Activated naive CD8-positive, alpha-beta T cell treated with anti-CD3 and anti-CD28 coated beads, Interleukin-2, amount 50 U/mL, for 24 hours (primary cell): Measurements from ENCODE around the gene KIAA0825.

Source experiments
- ATAC-seq: fragments of 150-1000 bp; cut with Tn5 transposase; one replicate; pipeline ENCODE4 v1.10.0; 2021
- DNase-seq: peaks from one replicate; pipeline ENCODE4 v3.0.0; 2021
- H3K27ac Mint-ChIP-seq: one replicate; pipeline ENCODE4 v1.8.0; 2021; ENCODE audit warnings: mild to moderate bottlenecking, mixed read lengths
- H3K27me3 Mint-ChIP-seq: one replicate; pipeline ENCODE4 v1.8.0; 2021; ENCODE audit warnings: mixed read lengths
- H3K36me3 Mint-ChIP-seq: one replicate; pipeline ENCODE4 v1.8.0; 2021; ENCODE audit warnings: low read depth, mixed read lengths
- H3K4me1 Mint-ChIP-seq: one replicate; pipeline ENCODE4 v1.8.0; 2021; ENCODE audit warnings: mixed read lengths
- H3K4me3 Mint-ChIP-seq: one replicate; pipeline ENCODE4 v1.8.0; 2021; ENCODE audit warnings: mild to moderate bottlenecking, moderate library complexity, mixed read lengths
- H3K9me3 Mint-ChIP-seq: one replicate; pipeline ENCODE4 v1.8.0; 2021; ENCODE audit warnings: mixed read lengths

KIAA0825 gene

GRCh38 chr5:94403483-94403882 is 214.9 kb downstream of the KIAA0825 start:
- H3K36me3 Mint-ChIP-seq, result no peaks in the 10 kb centered on the region
- DNase-seq (no peak), ATAC-seq (no peak)
- H3K4me1 Mint-ChIP-seq, result no peaks in the 10 kb centered on the region
- no peaks in the 10 kb centered on the region for H3K9me3 Mint-ChIP-seq
- no peak overlapping the region for H3K4me3 Mint-ChIP-seq
- H3K27ac Mint-ChIP-seq, result no peak overlapping the region
- H3K27me3 Mint-ChIP-seq, result no peaks in the 10 kb centered on the region

DNA sequence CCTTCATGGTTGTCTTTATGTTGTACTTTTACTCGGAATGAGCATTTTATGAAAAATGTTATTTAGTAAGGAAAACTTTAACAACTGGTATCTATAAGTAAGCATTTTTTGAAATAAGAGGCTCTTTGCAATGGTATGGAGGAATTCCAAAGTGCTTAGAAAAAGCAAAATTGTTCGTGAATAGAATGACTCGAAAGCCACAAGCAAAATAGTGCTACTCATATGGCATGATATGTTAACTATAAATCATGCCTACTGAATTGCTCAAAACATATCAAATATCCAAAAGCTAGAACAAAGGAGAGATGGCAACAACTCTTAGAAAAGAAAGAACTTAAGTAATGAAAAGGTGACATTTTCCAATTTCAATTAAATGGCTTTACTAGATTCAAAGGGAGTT is 216.3 kb downstream of the KIAA0825 start:
- Mint-ChIP-seq H3K4me3 (no peak overlapping the region), H3K36me3 (no peaks in the 10 kb centered on the region), H3K9me3 (no peaks in the 10 kb centered on the region), H3K27ac (no peak overlapping the region), H3K27me3 (no peaks in the 10 kb centered on the region), H3K4me1 (no peaks in the 10 kb centered on the region)
- ATAC-seq (no peak), DNase-seq (no peak)

GRCh38 chr5:94397508-94397907 is 220.9 kb downstream of the KIAA0825 start:
- DNase-seq (no peak), ATAC-seq (no peak)
- H3K4me3 Mint-ChIP-seq, result no peak overlapping the region
- H3K9me3 Mint-ChIP-seq, result no peaks in the 10 kb centered on the region
- H3K36me3 Mint-ChIP-seq, result no peaks in the 10 kb centered on the region
- no peaks in the 10 kb centered on the region for H3K4me1 Mint-ChIP-seq
- H3K27ac Mint-ChIP-seq, result no peak overlapping the region
- H3K27me3 Mint-ChIP-seq, result no peaks in the 10 kb centered on the region

GRCh38 chr5:94396687-94397086 is 221.7 kb downstream of the KIAA0825 start:
- H3K27ac Mint-ChIP-seq, result no peak overlapping the region
- no peaks in the 10 kb centered on the region for H3K27me3 Mint-ChIP-seq
- H3K4me1 Mint-ChIP-seq, result no peaks in the 10 kb centered on the region
- no peaks in the 10 kb centered on the region for H3K9me3 Mint-ChIP-seq
- no peaks in the 10 kb centered on the region for H3K36me3 Mint-ChIP-seq
- H3K4me3 Mint-ChIP-seq, result no peak overlapping the region
- ATAC-seq (no peak), DNase-seq (no peak)

GRCh38 chr5:94395468-94395867 is 222.9 kb downstream of the KIAA0825 start:
- no peaks in the 10 kb centered on the region for H3K36me3 Mint-ChIP-seq
- no peaks in the 10 kb centered on the region for H3K9me3 Mint-ChIP-seq
- no peaks in the 10 kb centered on the region for H3K27me3 Mint-ChIP-seq
- DNase-seq, result no peak
- H3K4me1 Mint-ChIP-seq, result no peaks in the 10 kb centered on the region
- H3K27ac Mint-ChIP-seq, result no peak overlapping the region
- no peak for ATAC-seq
- no peak overlapping the region for H3K4me3 Mint-ChIP-seq

DNA sequence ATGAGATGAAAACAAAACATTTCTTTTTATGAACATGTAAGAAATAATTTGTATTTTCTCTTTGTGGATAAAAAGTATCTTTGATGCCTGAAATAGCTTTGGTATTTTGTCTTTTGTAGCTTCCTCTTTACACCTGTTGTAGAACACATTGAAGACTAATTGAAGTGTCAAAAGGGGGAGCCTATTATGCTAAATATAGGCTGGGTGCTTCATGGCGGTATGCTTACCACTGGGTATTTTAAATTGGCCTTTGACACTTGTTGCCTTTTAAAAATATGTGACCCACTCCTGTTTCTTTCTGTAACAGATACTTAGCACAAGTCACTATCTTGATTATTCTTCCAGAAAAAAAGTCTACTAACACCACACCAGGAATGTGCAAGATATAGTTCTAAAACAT is 226.4 kb downstream of the KIAA0825 start:
- H3K27me3 Mint-ChIP-seq, result no peaks in the 10 kb centered on the region
- no peaks in the 10 kb centered on the region for H3K9me3 Mint-ChIP-seq
- no peak overlapping the region for H3K4me3 Mint-ChIP-seq
- no peaks in the 10 kb centered on the region for H3K36me3 Mint-ChIP-seq
- DNase-seq (no peak), ATAC-seq (no peak)
- H3K4me1 Mint-ChIP-seq, result no peaks in the 10 kb centered on the region
- no peak overlapping the region for H3K27ac Mint-ChIP-seq

- Mint-ChIP-seq H3K4me1 (no peaks in the 10 kb centered on the region), H3K27me3 (no peaks in the 10 kb centered on the region), H3K27ac (no peak overlapping the region), H3K36me3 (no peaks in the 10 kb centered on the region), H3K4me3 (no peak overlapping the region), H3K9me3 (no peaks in the 10 kb centered on the region)
- no peak for DNase-seq
- ATAC-seq, result peak; percentile 33
These were observed 228.9 kb downstream of the KIAA0825 start for GRCh38 chr5:94389515-94389899.

- no peak for ATAC-seq
- no peaks in the 10 kb centered on the region for H3K27me3 Mint-ChIP-seq
These were observed 229.5 kb downstream of the KIAA0825 start for GRCh38 chr5:94388773-94389514.

GRCh38 chr5:94385767-94386166 is 232.6 kb downstream of the KIAA0825 start:
- Mint-ChIP-seq H3K4me3 (no peak overlapping the region), H3K36me3 (no peaks in the 10 kb centered on the region), H3K4me1 (no peaks in the 10 kb centered on the region), H3K27me3 (no peaks in the 10 kb centered on the region), H3K9me3 (no peaks in the 10 kb centered on the region), H3K27ac (no peak overlapping the region)
- ATAC-seq (no peak), DNase-seq (no peak)

More at GRCh38 chr5:94388773-94389514, 229.5 kb downstream of the KIAA0825 start:
- H3K9me3 Mint-ChIP-seq, result no peaks in the 10 kb centered on the region
- no peaks in the 10 kb centered on the region for H3K36me3 Mint-ChIP-seq
- H3K4me3 Mint-ChIP-seq, result no peak overlapping the region
- H3K27ac Mint-ChIP-seq, result no peak overlapping the region
- no peak for DNase-seq
- no peaks in the 10 kb centered on the region for H3K4me1 Mint-ChIP-seq

DNA sequence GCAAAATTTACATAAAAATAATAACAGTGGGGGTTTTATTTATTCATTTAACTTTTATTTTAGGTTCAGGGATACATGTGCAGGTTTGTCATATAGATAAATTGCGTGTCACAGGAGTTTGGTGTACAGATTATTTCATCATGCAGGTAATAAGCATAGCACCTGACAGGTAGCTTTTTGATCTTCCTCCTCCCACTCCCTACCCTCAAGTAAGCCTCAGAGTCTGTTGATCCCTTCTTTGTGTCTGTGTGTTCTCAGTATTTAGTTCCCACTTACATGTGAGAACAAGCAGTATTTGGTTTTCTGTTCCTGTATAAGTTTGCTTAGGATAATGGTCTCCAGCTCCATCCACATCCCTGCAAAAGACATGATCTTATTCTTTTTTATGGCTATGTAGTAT is 240.3 kb downstream of the KIAA0825 start:
- H3K9me3 Mint-ChIP-seq, result no peaks in the 10 kb centered on the region
- H3K27me3 Mint-ChIP-seq, result no peaks in the 10 kb centered on the region
- DNase-seq (no peak), ATAC-seq (no peak)
- H3K4me1 Mint-ChIP-seq, result no peaks in the 10 kb centered on the region
- no peak overlapping the region for H3K27ac Mint-ChIP-seq
- H3K4me3 Mint-ChIP-seq, result no peak overlapping the region
- H3K36me3 Mint-ChIP-seq, result no peaks in the 10 kb centered on the region

DNA sequence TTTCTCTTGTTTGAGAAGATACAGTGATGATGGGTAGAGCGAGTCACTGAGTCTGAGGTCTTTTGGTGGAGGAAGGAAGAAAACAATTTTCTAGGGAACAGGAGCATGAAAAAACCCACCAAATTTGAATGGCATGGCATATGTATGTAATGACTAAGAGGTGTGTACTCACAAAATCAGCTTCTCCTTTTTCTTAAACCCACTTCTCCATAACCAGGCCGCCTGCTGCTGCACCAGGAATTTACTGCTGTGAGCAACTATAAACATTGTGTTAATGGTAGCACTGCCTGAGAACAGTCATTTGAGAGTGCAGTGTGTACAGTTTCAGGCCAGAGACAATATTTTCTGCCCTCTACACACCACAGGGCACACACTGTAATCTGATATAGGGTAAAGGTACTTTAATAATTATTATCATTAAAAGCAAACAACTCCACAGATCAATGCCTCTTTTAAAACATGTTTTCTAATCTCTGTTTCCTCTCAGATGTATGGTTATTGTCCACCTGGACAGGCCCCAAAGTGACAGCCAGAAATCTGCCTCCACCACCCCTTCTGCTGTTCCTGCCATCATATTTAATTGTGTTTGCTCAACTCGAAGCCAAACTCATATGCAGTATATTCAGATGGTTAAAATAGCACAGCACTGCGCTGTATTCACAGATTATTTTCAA is 241.6 kb downstream of the KIAA0825 start:
- H3K36me3 Mint-ChIP-seq, result no peaks in the 10 kb centered on the region
- no peak for DNase-seq

GRCh38 chr5:94375801-94376200 is 242.6 kb downstream of the KIAA0825 start:
- no peaks in the 10 kb centered on the region for H3K9me3 Mint-ChIP-seq
- DNase-seq (no peak), ATAC-seq (no peak)
- no peaks in the 10 kb centered on the region for H3K36me3 Mint-ChIP-seq
- H3K27me3 Mint-ChIP-seq, result no peaks in the 10 kb centered on the region
- H3K4me1 Mint-ChIP-seq, result no peaks in the 10 kb centered on the region
- H3K27ac Mint-ChIP-seq, result no peak overlapping the region
- no peak overlapping the region for H3K4me3 Mint-ChIP-seq

More for the DNA sequence above, 241.6 kb downstream of the KIAA0825 start:
- Mint-ChIP-seq H3K27ac (no peak overlapping the region), H3K4me1 (no peaks in the 10 kb centered on the region), H3K9me3 (no peaks in the 10 kb centered on the region), H3K4me3 (no peak overlapping the region), H3K27me3 (no peaks in the 10 kb centered on the region)
- no peak for ATAC-seq

DNA sequence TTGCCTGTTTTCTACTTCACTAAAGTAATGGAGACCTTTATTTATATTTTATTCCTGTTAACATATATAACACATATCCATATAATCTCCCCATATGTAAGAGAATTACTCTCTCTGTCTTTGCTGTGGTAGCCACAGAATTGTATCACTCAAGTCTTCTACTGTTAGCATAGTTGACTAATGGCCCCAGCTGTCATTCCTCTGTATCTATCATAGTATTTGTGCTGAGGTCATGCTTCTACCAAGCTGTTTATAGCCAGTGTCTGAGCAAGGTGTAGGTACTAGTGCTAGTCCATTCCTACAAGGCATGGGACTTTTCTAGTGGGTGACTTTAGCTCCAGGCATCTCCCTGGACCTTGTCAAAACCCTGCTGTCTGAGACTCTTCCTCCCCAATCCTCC is 244.1 kb downstream of the KIAA0825 start:
- no peaks in the 10 kb centered on the region for H3K9me3 Mint-ChIP-seq
- no peak for DNase-seq
- no peak overlapping the region for H3K27ac Mint-ChIP-seq
- H3K4me3 Mint-ChIP-seq, result no peak overlapping the region
- no peaks in the 10 kb centered on the region for H3K27me3 Mint-ChIP-seq
- ATAC-seq, result no peak
- no peaks in the 10 kb centered on the region for H3K4me1 Mint-ChIP-seq
- H3K36me3 Mint-ChIP-seq, result no peaks in the 10 kb centered on the region

GRCh38 chr5:94367900-94368299 is 250.5 kb downstream of the KIAA0825 start:
- ATAC-seq, result no peak
- DNase-seq, result no peak
- no peaks in the 10 kb centered on the region for H3K4me1 Mint-ChIP-seq

GRCh38 chr5:94366811-94367210 is 251.6 kb downstream of the KIAA0825 start:
- Mint-ChIP-seq H3K27me3 (no peaks in the 10 kb centered on the region), H3K4me1 (no peaks in the 10 kb centered on the region), H3K36me3 (no peaks in the 10 kb centered on the region), H3K9me3 (no peaks in the 10 kb centered on the region), H3K27ac (no peak overlapping the region), H3K4me3 (no peak overlapping the region)
- ATAC-seq (no peak), DNase-seq (no peak)

More at GRCh38 chr5:94367900-94368299, 250.5 kb downstream of the KIAA0825 start:
- H3K4me3 Mint-ChIP-seq, result no peak overlapping the region
- H3K36me3 Mint-ChIP-seq, result no peaks in the 10 kb centered on the region
- no peaks in the 10 kb centered on the region for H3K27me3 Mint-ChIP-seq
- no peak overlapping the region for H3K27ac Mint-ChIP-seq
- no peaks in the 10 kb centered on the region for H3K9me3 Mint-ChIP-seq
